NB4 (cell line): ENCODE data around the gene CMTM1.
A peak's percentile ranks its signal among the peaks of the same experiment; 100 is the strongest.

Source experiments
- DNase-seq: peaks from one replicate; pipeline ENCODE4 v3.0.0; 2010; ENCODE audit warnings: low read depth
- H3K4me3 ChIP-seq: one replicate; pipeline ENCODE4 v1.5.1; 2011; ENCODE audit warnings: mild to moderate bottlenecking, low read depth, low read length, moderate library complexity
- MYC ChIP-seq: IDR thresholded peaks from 2 replicates; pipeline ENCODE4 v1.6.1; 2011; ENCODE audit warnings: low read depth, low read length
- POLR2A ChIP-seq: IDR thresholded peaks from 2 replicates; pipeline ENCODE4 v1.6.1; 2011; ENCODE audit warnings: mild to moderate bottlenecking; ENCODE audit not compliant: insufficient read length; ENCODE audit errors: extremely low read depth
- TF ChIP-seq, protein P1 (sequence below): IDR thresholded peaks from one replicate; pipeline ENCODE4 v1.5.1; 2012; ENCODE audit warnings: low read depth, low read length
- TF ChIP-seq, protein P2 (sequence below): IDR thresholded peaks from 2 replicates; pipeline ENCODE4 v1.6.1; 2011; ENCODE audit warnings: low read depth, low read length

The CMTM1 gene

DNA sequence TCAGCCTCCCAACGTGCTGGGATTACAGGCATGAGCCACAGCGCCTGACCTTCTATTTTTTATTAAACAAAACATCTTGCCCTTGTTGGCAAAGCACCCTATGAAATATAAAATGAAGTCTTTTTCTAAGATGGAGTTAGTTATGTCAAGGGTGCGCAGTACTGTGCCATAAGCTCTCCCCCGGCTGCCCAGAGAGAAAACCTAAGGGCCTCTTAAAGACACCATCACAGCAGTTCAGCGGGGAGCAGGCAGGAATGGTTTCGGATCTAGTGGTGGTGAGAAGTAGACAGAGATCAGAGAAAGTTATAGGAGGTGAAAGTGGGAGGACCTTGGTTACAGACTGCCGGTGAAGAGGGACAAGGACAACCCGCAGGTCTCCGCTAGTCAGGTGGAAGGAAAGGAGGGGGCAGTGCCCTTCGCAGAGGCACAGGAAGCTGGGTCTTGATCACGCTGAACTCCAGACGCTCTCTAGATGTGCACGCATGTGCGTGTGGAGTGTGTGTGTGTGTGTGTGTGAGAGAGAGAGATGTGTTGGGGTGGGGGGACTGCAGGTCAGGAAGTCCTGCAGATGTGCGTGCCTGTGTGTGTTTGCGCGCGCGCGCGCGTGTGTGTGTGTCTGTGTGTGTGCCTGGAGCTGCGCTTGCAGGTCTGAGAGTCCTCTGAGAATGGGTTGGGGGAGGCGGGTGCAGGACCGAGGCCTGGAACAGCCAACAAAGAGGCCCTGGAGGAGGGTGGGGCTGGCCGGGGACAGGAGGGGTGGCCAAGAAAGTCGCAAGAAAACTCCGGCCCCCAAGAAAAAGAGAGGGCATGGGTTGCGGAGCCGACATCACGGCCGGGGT is 37.5 kb downstream of the CMTM1 start:
- H3K4me3 ChIP-seq: peak overlapping the region; percentile 74
- TF ChIP-seq POLR2A: peak; percentile 53
- peak; percentile 67 for TF ChIP-seq MYC
- TF ChIP-seq, protein P1, sequence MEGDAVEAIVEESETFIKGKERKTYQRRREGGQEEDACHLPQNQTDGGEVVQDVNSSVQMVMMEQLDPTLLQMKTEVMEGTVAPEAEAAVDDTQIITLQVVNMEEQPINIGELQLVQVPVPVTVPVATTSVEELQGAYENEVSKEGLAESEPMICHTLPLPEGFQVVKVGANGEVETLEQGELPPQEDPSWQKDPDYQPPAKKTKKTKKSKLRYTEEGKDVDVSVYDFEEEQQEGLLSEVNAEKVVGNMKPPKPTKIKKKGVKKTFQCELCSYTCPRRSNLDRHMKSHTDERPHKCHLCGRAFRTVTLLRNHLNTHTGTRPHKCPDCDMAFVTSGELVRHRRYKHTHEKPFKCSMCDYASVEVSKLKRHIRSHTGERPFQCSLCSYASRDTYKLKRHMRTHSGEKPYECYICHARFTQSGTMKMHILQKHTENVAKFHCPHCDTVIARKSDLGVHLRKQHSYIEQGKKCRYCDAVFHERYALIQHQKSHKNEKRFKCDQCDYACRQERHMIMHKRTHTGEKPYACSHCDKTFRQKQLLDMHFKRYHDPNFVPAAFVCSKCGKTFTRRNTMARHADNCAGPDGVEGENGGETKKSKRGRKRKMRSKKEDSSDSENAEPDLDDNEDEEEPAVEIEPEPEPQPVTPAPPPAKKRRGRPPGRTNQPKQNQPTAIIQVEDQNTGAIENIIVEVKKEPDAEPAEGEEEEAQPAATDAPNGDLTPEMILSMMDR: no peak
- TF ChIP-seq, protein P2, sequence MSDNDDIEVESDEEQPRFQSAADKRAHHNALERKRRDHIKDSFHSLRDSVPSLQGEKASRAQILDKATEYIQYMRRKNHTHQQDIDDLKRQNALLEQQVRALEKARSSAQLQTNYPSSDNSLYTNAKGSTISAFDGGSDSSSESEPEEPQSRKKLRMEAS: peak; percentile 83
- DNase-seq: peak; percentile 88

DNA sequence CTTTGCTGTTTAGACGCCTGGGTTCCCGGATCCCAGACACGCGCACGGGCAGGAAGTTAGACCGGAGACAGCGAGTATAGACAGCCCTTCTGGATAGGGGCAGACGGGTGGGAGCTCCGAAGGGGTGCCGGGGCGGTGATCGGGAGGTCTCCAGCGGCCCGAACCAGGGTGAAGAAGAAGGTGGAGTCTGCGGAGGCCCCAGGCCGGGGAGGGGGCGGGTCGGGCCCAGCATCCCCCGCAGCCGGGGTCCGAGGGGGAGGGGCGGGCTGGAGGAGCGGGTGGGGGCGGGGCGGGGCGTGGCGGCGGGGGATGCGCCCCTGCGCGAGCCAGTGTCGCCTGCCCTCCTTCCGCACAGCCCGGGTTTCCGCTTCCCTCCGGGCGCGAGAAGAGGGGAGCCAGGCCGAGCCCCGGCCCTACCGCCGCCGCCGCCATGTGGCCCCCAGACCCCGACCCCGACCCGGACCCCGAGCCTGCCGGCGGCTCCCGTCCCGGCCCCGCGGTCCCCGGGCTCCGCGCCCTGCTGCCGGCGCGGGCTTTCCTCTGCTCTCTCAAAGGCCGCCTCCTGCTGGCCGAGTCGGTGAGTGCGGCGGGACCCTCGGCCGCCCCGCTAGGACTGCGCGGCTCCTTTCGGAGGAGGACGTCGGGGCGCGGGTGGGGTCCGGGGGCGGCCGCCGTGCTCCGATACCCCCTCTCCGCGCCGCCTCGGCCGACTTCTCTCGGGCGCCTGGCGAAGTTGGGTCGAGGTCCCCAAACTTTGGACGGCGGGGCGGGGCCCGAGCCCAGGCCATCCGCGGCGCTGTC is 38.3 kb downstream of the CMTM1 start, which contains the start of gene CMTM3:
TSS of gene CMTM3 (plus strand) at position 329 of the 801 bp plus-strand sequence. CDS start at position 431, 102 bp downstream.
- TF ChIP-seq, protein P1: peak; percentile 28
- TF ChIP-seq, protein P2: 0 out of 2 replicates have a peak, but pooled peaks have one; percentile 16
- TF ChIP-seq MYC: no peak; the same call in 1 of the 2 replicates
- peak; percentile 44 for TF ChIP-seq POLR2A
- peak; percentile 86 for DNase-seq
- peak within 1 kb of the TSS; percentile 74 for H3K4me3 ChIP-seq

DNA sequence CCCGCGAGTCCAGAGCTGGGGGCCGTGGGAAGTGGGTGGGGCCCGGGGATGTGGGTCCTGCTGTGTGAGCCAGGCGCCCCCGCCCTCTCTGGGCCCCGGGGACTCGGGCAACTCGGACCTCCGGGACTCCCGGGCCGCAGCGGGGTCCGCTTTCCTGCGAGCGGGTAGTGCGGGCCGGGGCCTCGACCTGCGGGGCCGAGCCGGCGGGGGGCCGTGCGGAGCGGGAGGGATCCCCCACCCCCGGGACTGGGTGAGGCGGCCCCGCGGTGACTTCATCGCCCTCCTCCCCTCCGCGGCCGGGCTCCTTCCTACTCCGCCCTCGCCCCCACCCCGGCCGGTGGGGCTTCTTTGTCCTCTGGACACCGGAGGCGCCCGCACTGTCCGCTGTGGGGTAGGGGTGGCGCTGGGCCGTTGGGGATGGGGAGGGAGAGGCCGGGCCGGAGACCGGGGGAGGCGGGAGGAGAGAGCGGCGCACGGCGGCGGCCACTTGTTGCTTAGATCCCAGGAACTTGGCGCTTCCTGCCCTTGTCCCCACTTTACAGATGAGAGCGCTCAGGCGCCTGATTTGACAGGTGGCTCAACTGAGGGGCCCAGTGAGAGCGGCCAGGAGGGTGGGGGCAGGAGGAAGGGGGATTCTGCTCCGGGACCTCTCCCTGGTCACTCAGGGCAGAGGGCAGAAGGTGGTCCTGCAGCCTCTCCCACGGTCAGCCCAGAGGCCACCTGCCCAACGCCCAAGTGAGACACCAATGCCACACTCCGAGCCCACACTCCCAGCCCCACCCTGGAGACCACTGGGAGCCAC is 39.1 kb downstream of the CMTM1 start:
- DNase-seq: peak; percentile 67
- TF ChIP-seq POLR2A (no peak), MYC (no peak)
- TF ChIP-seq, protein P1: no peak
- TF ChIP-seq, protein P2: no peak
- H3K4me3 ChIP-seq: peak overlapping the region; percentile 67

DNA sequence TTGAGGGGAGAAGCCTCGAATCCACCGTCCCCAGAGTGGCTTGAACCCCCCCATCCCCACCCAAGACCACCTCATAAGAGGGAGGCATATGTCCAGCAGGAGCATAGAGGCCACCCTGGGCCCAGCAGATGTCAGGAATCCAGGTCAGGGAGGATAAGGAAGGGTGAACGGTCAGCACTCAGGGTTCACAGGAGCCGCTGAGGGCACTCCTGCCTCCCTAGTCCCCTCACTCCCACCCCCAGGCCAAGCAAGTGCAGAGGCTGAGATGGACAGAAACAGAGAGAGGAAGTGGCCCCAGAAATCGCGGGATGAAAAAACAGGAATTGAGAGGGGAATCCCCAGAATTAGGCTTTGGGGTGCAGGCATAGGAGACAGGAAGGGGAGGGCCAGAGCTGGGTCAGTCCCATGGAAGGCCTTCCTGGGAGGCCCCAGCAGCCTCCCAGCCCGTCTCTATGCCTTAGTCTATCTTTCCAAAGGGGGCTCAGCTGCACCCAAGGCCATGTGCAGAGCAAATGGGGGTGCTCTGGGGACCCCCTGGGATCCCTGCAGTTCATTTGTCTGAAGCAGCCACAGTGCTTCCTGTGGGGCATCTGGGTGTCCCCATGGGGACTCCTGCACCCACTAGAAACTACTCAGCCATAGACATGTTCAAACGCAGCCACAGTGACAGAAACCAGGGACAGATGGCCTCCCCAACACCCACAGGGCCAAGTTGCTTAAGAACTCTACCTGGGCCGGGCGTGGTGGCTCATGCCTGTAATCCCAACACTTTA is 39.9 kb downstream of the CMTM1 start:
- TF ChIP-seq POLR2A (no peak), MYC (no peak)
- TF ChIP-seq, protein P2: no peak
- TF ChIP-seq, protein P1: no peak
- DNase-seq: peak; percentile 38
- H3K4me3 ChIP-seq: peak overlapping the region; percentile 67
